CD14-positive monocyte (primary cell): ENCODE data around the gene SYNPO2. TPM values are rescaled to one million over a fixed set of nuclear protein-coding genes. Genes with fewer than 3 reads are reported as not detected.
"Not testable (repeated sequence)": the region's sequence is repeated elsewhere in the genome, so short reads cannot be mapped to it uniquely, and the experiment has no call there.

ENCODE experiments used
- DNase-seq, 3 donors: peaks; one replicate each; pipeline ENCODE4 v3.0.0-alpha.2; 2011 to 2022
- H2AFZ ChIP-seq: 2 replicates; pipeline ENCODE4 v1.6.0; 2012; ENCODE audit warnings: mild to moderate bottlenecking, low read depth, low read length, inconsistent platforms; ENCODE audit not compliant: insufficient read depth, poor library complexity, severe bottlenecking
- H3K27ac ChIP-seq, 2 donors: 1 replicate in 1 of 2; 2 replicates in 1 of 2; pipeline ENCODE4 v1.5.1; 2012 to 2013; ENCODE audit warnings: low read length in 2 of 2, control low read depth in 1 of 2, inconsistent platforms in 1 of 2, low read depth in 1 of 2, mild to moderate bottlenecking in 1 of 2
- H3K27me3 ChIP-seq, 2 donors: one replicate each; pipeline versions ENCODE4 v1.6.0 to v1.6.1; 2011 to 2013; ENCODE audit warnings: low read length in 2 of 2; ENCODE audit not compliant: control insufficient read depth in 2 of 2, insufficient read depth in 2 of 2
- H3K36me3 ChIP-seq, 2 donors: replicated peaks in 1 of 2; 1 replicate in 1 of 2; 2 replicates in 1 of 2; pipeline versions ENCODE4 v1.5.1 to v1.6.1; 2012 to 2013; ENCODE audit warnings: low read length in 2 of 2, control low read depth in 1 of 2, inconsistent platforms in 1 of 2, mild to moderate bottlenecking in 1 of 2; ENCODE audit not compliant: insufficient read depth in 2 of 2, control insufficient read depth in 1 of 2
- H3K4me1 ChIP-seq, 2 donors: 1 replicate in 1 of 2; 2 replicates in 1 of 2; pipeline versions ENCODE4 v1.5.1 to v1.6.1; 2012 to 2013; ENCODE audit warnings: low read length in 2 of 2, control low read depth in 1 of 2, inconsistent platforms in 1 of 2, mild to moderate bottlenecking in 1 of 2, moderate library complexity in 1 of 2; ENCODE audit not compliant: insufficient read depth in 2 of 2, control insufficient read depth in 1 of 2
- H3K4me2 ChIP-seq: replicated peaks from 2 replicates; pipeline ENCODE3; 2012; ENCODE audit warnings: low read length, moderate library complexity, mild to moderate bottlenecking; ENCODE audit not compliant: poor library complexity, severe bottlenecking; ENCODE audit errors: extremely low read depth
- H3K4me3 ChIP-seq, 3 experiments: fragments of 200-600 bp in 1 of 3; sonication (generic) in 1 of 3; replicated peaks in 1 of 3; 1 replicate in 2 of 3; 2 replicates in 1 of 3; pipeline ENCODE4 v1.5.1; 2011 to 2013; ENCODE audit warnings: low read length in 3 of 3, mild to moderate bottlenecking in 3 of 3, control low read depth in 2 of 3, low read depth in 2 of 3, inconsistent platforms in 1 of 3, moderate library complexity in 1 of 3
- H3K79me2 ChIP-seq: 2 replicates; pipeline ENCODE4 v1.6.0; 2012; ENCODE audit warnings: mild to moderate bottlenecking, control low read depth, inconsistent platforms, low read length, moderate library complexity; ENCODE audit not compliant: insufficient read depth
- H3K9ac ChIP-seq: 2 replicates; pipeline ENCODE4 v1.6.0; 2017; ENCODE audit warnings: low read length, mild to moderate bottlenecking; ENCODE audit not compliant: insufficient read depth, poor library complexity, severe bottlenecking
- H3K9me3 ChIP-seq, 2 donors: replicated peaks in 1 of 2; 1 replicate in 1 of 2; 2 replicates in 1 of 2; pipeline versions ENCODE4 v1.5.1 to v1.6.1; 2012 to 2013; ENCODE audit warnings: low read length in 2 of 2, control low read depth in 1 of 2; ENCODE audit not compliant: control insufficient read depth in 1 of 2, insufficient read depth in 1 of 2
- H4K20me1 ChIP-seq: 2 replicates; pipeline ENCODE4 v1.6.0; 2012; ENCODE audit warnings: mild to moderate bottlenecking, low read length, control low read depth, moderate library complexity; ENCODE audit not compliant: insufficient read depth
- H3K27ac Mint-ChIP-seq, 7 donors: one replicate each; pipeline ENCODE4 v1.8.0; 2020; ENCODE audit warnings: mild to moderate bottlenecking in 7 of 7, mixed read lengths in 7 of 7, moderate library complexity in 6 of 7, inconsistent platforms in 2 of 7
- H3K27me3 Mint-ChIP-seq, 3 donors: one replicate each; pipeline ENCODE4 v1.8.0; 2021 to 2022; ENCODE audit warnings: low read depth in 3 of 3, mild to moderate bottlenecking in 3 of 3, mixed read lengths in 3 of 3, moderate library complexity in 3 of 3, inconsistent platforms in 1 of 3
- H3K36me3 Mint-ChIP-seq, 2 donors: one replicate each; pipeline ENCODE4 v1.8.0; 2020; ENCODE audit warnings: mixed read lengths in 2 of 2, inconsistent platforms in 1 of 2, mild to moderate bottlenecking in 1 of 2
- H3K4me1 Mint-ChIP-seq: one replicate; pipeline ENCODE4 v1.8.0; 2020; ENCODE audit warnings: mild to moderate bottlenecking, mixed read lengths
- H3K4me3 Mint-ChIP-seq, 2 donors: one replicate each; pipeline ENCODE4 v1.8.0; 2020; ENCODE audit warnings: mild to moderate bottlenecking in 2 of 2, mixed read lengths in 2 of 2, moderate library complexity in 1 of 2
- H3K9me3 Mint-ChIP-seq, 7 donors: one replicate each; pipeline ENCODE4 v1.8.0; 2020 to 2022; ENCODE audit warnings: mixed read lengths in 7 of 7, mild to moderate bottlenecking in 6 of 7, moderate library complexity in 6 of 7, inconsistent platforms in 2 of 7
- WGBS: methylation state at CpG from one replicate; pipeline ENCODE4 v1.1.5; 2013; ENCODE audit warnings: missing lambda C conversion rate; ENCODE audit not compliant: insufficient coverage; 5-methylcytosine and 5-hydroxymethylcytosine counted together
- intact Hi-C, 2 donors: fragments of 100-400 bp; cut with micrococcal nuclease; formaldehyde crosslinking; loops; one replicate each; pipeline versions ENCODE4 v1.15.0 to v1.15.1; 2023
- polyA plus RNA-seq, 3 donors: library from polyadenylated mRNA; depleted of rRNA in 1 of 3; unstranded in 2 of 3; stranded (reverse) in 1 of 3; fragments of 300-500 nt in 2 of 3; fragments of >200 nt in 1 of 3; fragmentation: Illumina TruSeq in 2 of 3; gene quantifications; 1 replicate in 2 of 3; 2 replicates in 1 of 3; pipeline ENCODE4 v1.2.3, GENCODE V29; 2012 to 2021
- TF ChIP-seq, protein P1 (sequence below): fragments of 200-600 bp; IDR thresholded peaks from one replicate; pipeline ENCODE4 v1.8.0; 2022; ENCODE audit warnings: antibody characterized with exemption, mild to moderate bottlenecking

The SYNPO2 gene
- polyA plus RNA-seq, 3 donors: 0.04 TPM; not detected in 2

DNA sequence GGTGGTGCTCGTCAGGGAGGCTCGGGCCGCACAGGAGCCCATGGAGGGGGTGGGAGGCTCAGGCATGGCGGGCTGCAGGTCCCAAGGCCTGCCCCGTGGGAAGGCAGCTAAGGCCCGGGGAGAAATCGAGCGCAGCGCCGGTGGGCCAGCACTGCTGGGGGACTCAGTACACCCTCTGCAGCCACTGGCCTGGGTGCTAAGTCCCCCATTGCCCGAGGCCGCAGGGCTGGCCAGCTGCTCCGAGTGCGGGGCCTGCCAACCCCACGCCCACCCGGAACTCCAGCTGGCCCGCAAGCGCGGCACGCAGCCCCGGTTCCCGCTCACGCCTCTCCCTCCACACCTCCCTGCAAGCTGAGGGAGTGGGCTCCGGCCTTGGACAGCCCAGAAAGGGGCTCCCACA is 88.4 kb downstream of the SYNPO2 start:
- 96% methylated on average over 12 of the region's 24 CpGs for WGBS
- not testable (repeated sequence) for H2AFZ ChIP-seq, H3K4me3 Mint-ChIP-seq, H3K27ac ChIP-seq, H4K20me1 ChIP-seq, H3K4me3 ChIP-seq, H3K9me3 Mint-ChIP-seq, H3K27ac Mint-ChIP-seq, DNase-seq, H3K27me3 Mint-ChIP-seq, H3K79me2 ChIP-seq, H3K36me3 ChIP-seq, H3K4me1 Mint-ChIP-seq, H3K27me3 ChIP-seq, H3K4me1 ChIP-seq, H3K4me2 ChIP-seq, H3K36me3 Mint-ChIP-seq, H3K9ac ChIP-seq, H3K9me3 ChIP-seq
- intact Hi-C loops: loop anchor here in 1 of 2 donors (10.0 kb wide), 1 partner anchor 648 kb away; the partner anchor contains the start of gene PDE5A

DNA sequence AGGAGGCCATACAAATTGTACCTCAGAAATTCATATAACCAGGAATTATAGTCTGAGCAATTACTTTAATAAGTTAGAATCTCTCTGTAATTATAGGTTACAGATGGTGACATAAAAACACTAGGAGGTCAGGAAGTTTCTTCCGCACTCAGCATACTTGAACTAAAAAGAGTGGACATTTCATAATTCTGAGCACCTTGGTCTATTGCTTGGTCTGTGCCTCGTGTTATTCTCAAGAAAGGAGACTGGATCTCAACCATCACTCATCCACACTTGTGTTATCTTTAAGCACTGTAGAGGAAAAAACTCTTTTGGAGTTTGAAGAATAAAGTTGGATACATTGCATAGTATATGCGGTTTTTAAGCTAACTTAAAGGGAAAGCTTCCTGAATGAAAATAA is 91.1 kb downstream of the SYNPO2 start:
- H3K9me3 ChIP-seq: no peaks in the 10 kb centered on the region
- intact Hi-C loops: loop anchor here (5.0 to 10.0 kb wide), 2 partner anchors 308 to 645 kb away; partner anchors contain the start of gene PDE5A (in 1 of the 2)
- TF ChIP-seq, protein P1, sequence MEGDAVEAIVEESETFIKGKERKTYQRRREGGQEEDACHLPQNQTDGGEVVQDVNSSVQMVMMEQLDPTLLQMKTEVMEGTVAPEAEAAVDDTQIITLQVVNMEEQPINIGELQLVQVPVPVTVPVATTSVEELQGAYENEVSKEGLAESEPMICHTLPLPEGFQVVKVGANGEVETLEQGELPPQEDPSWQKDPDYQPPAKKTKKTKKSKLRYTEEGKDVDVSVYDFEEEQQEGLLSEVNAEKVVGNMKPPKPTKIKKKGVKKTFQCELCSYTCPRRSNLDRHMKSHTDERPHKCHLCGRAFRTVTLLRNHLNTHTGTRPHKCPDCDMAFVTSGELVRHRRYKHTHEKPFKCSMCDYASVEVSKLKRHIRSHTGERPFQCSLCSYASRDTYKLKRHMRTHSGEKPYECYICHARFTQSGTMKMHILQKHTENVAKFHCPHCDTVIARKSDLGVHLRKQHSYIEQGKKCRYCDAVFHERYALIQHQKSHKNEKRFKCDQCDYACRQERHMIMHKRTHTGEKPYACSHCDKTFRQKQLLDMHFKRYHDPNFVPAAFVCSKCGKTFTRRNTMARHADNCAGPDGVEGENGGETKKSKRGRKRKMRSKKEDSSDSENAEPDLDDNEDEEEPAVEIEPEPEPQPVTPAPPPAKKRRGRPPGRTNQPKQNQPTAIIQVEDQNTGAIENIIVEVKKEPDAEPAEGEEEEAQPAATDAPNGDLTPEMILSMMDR: no peak
- H3K9ac ChIP-seq: no peak overlapping the region
- H3K27ac Mint-ChIP-seq: no peak overlapping the region
- no peak overlapping the region for H3K4me2 ChIP-seq
- H3K4me1 ChIP-seq: peaks cover 11 to 15% of the 10 kb centered on the region in 2 donors
- H3K27me3 ChIP-seq: no peaks in the 10 kb centered on the region
- H3K9me3 Mint-ChIP-seq: no peaks in the 10 kb centered on the region
- peaks cover 15% of the 10 kb centered on the region for H3K4me1 Mint-ChIP-seq
- H3K36me3 Mint-ChIP-seq: no peaks in the 10 kb centered on the region
- H4K20me1 ChIP-seq: no peaks in the 10 kb centered on the region
- no peak overlapping the region for H3K4me3 Mint-ChIP-seq
- no peak overlapping the region for H3K4me3 ChIP-seq
- H3K27me3 Mint-ChIP-seq: peaks cover 0 to 3% (median 0%) of the 10 kb centered on the region in 3 donors
- no peaks in the 10 kb centered on the region for H3K79me2 ChIP-seq
- H3K27ac ChIP-seq: no peak overlapping the region
- H3K36me3 ChIP-seq: no peaks in the 10 kb centered on the region
- no peak overlapping the region for H2AFZ ChIP-seq
- no CpG with 5 or more reads among the region's 3 CpGs for WGBS
- no peak for DNase-seq
